ENCODE results near the gene TFF1.

Gene TFF1

DNA sequence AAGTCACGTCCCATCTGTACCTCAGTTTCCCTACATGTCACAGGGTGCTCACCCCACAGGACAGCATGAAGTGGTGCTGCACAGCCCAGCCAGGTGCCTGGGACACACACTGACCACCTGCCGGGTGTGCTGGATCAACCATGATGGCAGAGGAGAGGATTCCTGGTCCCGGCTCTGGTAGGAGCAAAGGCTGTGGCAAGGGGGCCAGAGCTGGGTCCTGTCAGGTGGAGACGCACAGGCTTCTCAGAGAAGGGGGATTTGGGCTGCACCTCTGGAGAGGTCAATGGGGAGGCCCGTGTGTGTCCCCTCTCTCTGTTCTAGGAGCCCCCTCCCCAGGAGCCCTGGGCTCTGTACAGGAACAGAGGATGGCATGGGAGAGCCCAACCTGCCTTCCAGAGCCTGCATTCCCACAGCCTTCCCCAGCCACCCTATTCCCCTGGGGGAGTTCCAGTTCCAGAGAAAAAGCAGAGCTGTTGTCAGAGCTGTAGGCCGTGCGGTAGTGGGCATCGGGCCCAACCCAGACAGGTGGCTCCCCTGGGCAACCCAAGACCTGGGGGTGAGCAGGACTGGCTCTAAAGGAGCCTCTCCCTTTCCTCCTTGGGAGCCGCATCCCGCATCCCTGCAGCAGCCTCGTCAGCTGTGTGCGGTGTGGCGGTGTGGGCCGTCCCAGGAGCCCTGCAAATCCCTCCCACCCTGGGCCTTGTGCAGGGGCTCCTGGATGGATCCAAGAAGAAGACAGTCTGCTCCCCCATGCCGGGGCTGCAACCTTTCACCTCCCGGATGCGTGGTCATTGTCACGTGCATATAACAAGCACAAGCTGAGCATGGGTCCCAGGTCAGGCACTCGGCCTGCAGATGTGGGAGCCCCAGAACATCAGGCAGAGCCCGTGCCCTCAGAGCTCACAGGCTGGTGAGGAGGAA is 48.2 kb downstream of the TFF1 start:
- DNase-seq (ENCODE audit: low read depth in 2 of 2), result no peak

DNA sequence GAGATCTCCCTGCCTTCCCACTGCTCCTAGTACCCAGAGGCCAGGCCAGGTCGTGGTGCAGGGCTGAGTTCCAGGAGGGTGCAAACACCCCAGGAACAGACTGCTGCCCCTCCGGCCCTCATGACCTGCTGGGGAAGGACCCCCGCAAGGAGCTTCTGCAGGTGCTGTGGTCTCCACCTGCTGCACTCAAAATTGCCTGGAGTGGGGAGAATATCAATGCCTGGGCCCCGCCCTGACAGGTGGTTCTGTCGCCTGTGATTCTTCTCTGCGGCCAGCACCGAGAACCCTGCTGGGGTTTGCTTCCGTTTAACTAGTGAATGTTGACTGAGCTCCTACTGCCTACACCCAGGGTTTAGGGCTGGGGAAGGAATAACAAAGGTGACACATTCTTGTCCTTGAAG is 49.0 kb downstream of the TFF1 start:
- no peak for DNase-seq (ENCODE audit: low read depth in 2 of 2)

DNA sequence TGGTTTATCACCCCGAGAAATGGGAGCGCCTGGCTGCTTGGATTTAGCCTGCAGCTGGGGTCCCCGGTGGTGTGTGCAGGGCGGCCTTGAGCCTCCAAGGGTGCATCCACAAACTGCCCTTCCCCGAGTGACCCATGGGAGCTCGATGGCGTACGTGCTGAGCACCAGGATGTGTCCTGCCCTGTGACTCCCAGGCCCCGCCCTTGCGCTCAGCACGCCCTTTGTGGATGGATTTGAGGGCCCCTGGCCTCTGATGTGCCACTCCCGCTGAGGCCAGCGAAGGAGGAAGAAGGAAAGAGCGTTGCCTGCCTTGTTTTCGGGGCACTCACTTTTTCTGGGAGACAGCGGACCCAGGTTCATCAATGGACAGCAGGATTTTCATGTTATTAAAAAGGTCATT is 49.4 kb downstream of the TFF1 start:
- DNase-seq (ENCODE audit: low read depth in 2 of 2), result no peak

DNA sequence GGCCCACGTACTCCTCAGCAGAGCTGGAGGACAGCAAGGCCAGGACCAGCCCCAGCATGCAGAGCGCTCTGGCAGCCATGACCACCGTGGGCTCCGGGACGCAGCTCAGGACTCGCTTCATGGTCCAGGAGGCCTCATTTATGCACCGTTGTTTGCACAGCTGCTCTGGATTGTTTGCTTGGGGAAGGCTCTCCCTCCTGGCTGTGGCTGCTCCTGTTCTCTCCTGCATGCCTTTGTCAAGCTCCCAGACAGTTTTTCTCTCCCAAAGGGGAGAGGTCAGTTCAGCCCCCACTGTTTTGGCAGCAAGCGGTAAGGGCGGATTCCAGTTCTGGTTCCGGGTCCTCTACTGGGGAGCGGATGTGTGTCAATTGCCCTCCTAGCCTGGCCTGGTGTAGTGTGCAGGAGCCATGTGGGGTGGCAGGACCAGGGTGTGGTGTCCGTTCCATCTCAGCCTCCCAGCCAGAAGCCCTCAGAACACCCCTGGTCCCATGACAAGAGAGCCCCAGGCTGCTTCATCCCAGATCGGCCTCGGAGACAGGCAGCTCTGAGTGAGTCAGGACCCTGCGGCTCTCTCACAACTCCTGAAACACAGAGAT is 50.9 kb downstream of the TFF1 start, which contains the start of gene TFF3:
Gene TFF3, minus strand, starts transcription at position 114 of the 596 bp plus-strand sequence. Its CDS starts 35 bp downstream, at position 79.
- DNase-seq (ENCODE audit: low read depth in 2 of 2), result no peak

DNA sequence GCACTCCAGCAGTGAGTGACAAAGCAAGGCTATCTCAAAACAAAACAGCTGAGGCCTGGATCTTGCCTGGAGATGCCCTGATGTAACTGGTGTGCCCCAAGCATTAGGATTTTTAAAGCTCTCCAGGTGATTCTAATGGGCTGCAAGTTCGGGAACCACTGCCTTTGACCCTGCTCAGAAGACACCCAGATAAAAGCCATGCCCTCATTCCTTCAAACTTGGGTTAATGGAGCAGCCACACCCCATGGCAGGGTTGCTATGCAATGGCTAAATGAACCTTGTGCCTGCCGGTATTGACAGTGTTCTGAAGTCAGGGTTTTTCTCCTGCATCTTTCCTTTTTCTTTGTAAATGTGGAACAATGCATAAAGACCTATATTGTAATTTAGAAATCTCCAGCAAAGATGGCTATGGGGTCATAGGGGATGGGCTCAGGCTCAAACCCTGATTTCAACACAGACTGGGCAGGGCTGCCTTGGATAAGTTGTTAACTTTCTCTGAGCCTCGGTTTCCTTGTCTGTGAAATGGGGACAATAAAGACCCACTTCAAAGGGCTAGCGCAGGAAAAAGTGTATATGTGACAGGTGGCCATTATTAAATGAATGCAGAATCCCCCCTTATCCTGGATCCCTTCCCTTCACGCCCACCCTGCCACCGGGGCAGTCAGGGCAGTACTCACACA is 51.6 kb downstream of the TFF1 start:
- DNase-seq (ENCODE audit: low read depth in 2 of 2), result no peak

DNA sequence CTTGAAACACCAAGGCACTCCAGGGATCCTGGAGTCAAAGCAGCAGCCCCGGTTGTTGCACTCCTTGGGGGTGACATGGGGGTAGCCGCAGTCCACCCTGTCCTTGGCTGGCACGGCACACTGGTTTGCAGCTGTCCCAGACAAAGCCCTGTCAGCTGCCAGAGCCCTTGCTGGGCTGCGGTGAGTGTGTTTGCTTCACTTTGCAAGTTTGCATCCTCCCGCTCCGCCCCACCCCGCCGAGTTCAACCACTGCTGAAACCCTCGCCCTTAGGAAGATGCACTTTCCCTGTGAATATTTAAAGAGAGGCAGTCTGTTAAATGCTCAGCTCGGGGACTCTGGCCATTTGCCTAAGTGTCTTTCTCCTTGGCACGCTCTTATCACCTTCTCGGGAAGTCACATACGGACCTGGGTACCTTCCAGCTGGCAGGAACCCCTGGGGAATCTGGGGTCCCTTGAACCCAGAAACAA is 52.8 kb downstream of the TFF1 start:
- DNase-seq (ENCODE audit: low read depth in 2 of 2), result no peak

DNA sequence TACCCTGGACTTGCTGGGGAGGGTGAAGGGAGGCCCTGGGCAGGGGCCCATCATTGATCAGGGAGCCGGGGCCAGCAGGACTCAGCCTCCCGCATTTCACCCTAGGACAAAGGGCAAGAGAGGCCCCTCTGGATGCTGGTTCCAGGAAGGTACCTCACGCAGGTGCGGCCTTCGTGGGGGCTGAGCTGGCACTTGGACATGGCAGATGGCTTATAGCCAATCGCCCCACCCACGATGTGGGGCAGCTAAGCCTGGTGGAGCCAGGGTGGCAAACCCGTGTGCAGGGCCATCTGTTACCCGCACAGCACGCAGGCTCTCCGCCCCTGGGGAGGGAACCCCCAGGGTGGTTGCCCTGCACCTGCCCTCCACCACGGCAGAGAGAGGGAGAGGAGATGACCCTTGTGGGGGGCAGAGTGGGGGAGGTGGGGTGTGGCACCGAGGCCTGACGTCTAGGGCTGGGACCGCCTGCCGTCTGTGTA is 53.7 kb downstream of the TFF1 start:
- DNase-seq (ENCODE audit: low read depth in 2 of 2), result no peak
